Activated B cell treated with CpG ODN at 0.5 μM for 24 hours (primary cell): Measurements from ENCODE around the gene TMEM255A. TPM values are rescaled to one million over a fixed set of nuclear protein-coding genes. Genes with fewer than 3 reads are reported as not detected.

Experiments
- ATAC-seq: fragments of 200-7000 bp; cut with Tn5 transposase; one replicate; pipeline ENCODE4 v1.10.0; 2021; ENCODE audit warnings: low read depth, mild to moderate bottlenecking, moderate library complexity
- CTCF ChIA-PET: fragments of 350-600 bp; sonication (Branson Sonifier 250); formaldehyde crosslinking; loops from one replicate; lab custom pipeline; 2021; ENCODE audit warnings: antibody characterized with exemption; lab: Charles Lee
- POLR2A ChIA-PET: fragments of 350-600 bp; sonication (Branson Sonifier 250); formaldehyde crosslinking; loops from one replicate; lab custom pipeline; 2021; ENCODE audit warnings: antibody characterized with exemption; lab: Charles Lee
- DNase-seq: peaks from one replicate; pipeline ENCODE4 v3.0.0; 2022
- H3K27ac Mint-ChIP-seq: one replicate; pipeline ENCODE4 v1.8.0; 2020; ENCODE audit warnings: mixed read lengths
- H3K27me3 Mint-ChIP-seq: one replicate; pipeline ENCODE4 v1.8.0; 2021; ENCODE audit warnings: mixed read lengths
- H3K36me3 Mint-ChIP-seq: one replicate; pipeline ENCODE4 v1.8.0; 2021; ENCODE audit warnings: low read depth, mixed read lengths
- H3K4me1 Mint-ChIP-seq: one replicate; pipeline ENCODE4 v1.8.0; 2021; ENCODE audit warnings: mixed read lengths
- H3K4me3 Mint-ChIP-seq: one replicate; pipeline ENCODE4 v1.8.0; 2020; ENCODE audit warnings: mild to moderate bottlenecking, mixed read lengths
- H3K9me3 Mint-ChIP-seq: one replicate; pipeline ENCODE4 v1.8.0; 2020; ENCODE audit warnings: mixed read lengths
- CTCF ChIP-seq: fragments of 200-600 bp; IDR thresholded peaks from one replicate; pipeline ENCODE4 v1.8.0; 2022; ENCODE audit warnings: antibody characterized with exemption, mild to moderate bottlenecking
- intact Hi-C: fragments of 100-400 bp; cut with micrococcal nuclease; formaldehyde crosslinking; loops from one replicate; pipeline ENCODE4 v1.15.1; 2024
- total RNA-seq: library from RNA; stranded (reverse); gene quantifications from 2 replicates; pipeline ENCODE4 v1.2.3, GENCODE V29; 2022

Gene TMEM255A
- total RNA-seq, 1 donor from 2014 or later: 0.18 TPM

GRCh38 chrX:120297923-120298322 is 13.3 kb downstream of the TMEM255A start:
- no peaks in the 10 kb centered on the region for H3K36me3 Mint-ChIP-seq
- H3K27me3 Mint-ChIP-seq: no peaks in the 10 kb centered on the region
- no peaks in the 10 kb centered on the region for H3K9me3 Mint-ChIP-seq
- intact Hi-C loops: no loop called here
- H3K27ac Mint-ChIP-seq: no peak overlapping the region
- POLR2A ChIA-PET: no interaction called here
- no peak for TF ChIP-seq CTCF
- CTCF ChIA-PET: no interaction called here
- no peak overlapping the region for H3K4me3 Mint-ChIP-seq
- peaks cover 29% of the 10 kb centered on the region for H3K4me1 Mint-ChIP-seq
- ATAC-seq: no peak
- no peak for DNase-seq

- Mint-ChIP-seq H3K27me3 (no peaks in the 10 kb centered on the region), H3K27ac (no peak overlapping the region), H3K4me3 (no peak overlapping the region), H3K4me1 (peaks cover 13% of the 10 kb centered on the region), H3K36me3 (no peaks in the 10 kb centered on the region), H3K9me3 (no peaks in the 10 kb centered on the region)
- CTCF ChIA-PET: interaction anchor here (0.7 kb wide), 1 partner anchor 15 kb away, joined by 3 read pairs; no protein-coding TSS in a partner anchor
- no peak for TF ChIP-seq CTCF
- POLR2A ChIA-PET: interaction anchor here (0.6 kb wide), 1 partner anchor 21 kb away, joined by 4 read pairs; no protein-coding TSS in a partner anchor
- ATAC-seq (no peak), DNase-seq (no peak)
- intact Hi-C loops: no loop called here
These were observed 16.6 kb downstream of the TMEM255A start for GRCh38 chrX:120294651-120295050.

GRCh38 chrX:120293015-120293414 is 18.2 kb downstream of the TMEM255A start:
- Mint-ChIP-seq H3K4me1 (peaks cover 13% of the 10 kb centered on the region), H3K36me3 (no peaks in the 10 kb centered on the region), H3K27ac (no peak overlapping the region), H3K27me3 (no peaks in the 10 kb centered on the region), H3K9me3 (no peaks in the 10 kb centered on the region), H3K4me3 (no peak overlapping the region)
- intact Hi-C loops: no loop called here
- TF ChIP-seq CTCF: no peak
- CTCF ChIA-PET: no interaction called here
- ATAC-seq (no peak), DNase-seq (no peak)
- POLR2A ChIA-PET: interaction anchor here (0.6 to 1.2 kb wide), 2 partner anchors 18 to 42 kb away, joined by 3 to 4 read pairs; partner anchors contain the start of gene ZBTB33

GRCh38 chrX:120291211-120291610 is 20.1 kb downstream of the TMEM255A start:
- DNase-seq: no peak
- no peak for TF ChIP-seq CTCF
- POLR2A ChIA-PET: no interaction called here
- Mint-ChIP-seq H3K36me3 (no peaks in the 10 kb centered on the region), H3K27me3 (no peaks in the 10 kb centered on the region), H3K27ac (no peak overlapping the region), H3K9me3 (no peaks in the 10 kb centered on the region), H3K4me1 (peaks cover 24% of the 10 kb centered on the region), H3K4me3 (no peak overlapping the region)
- CTCF ChIA-PET: no interaction called here
- intact Hi-C loops: no loop called here
- no peak for ATAC-seq

GRCh38 chrX:120290107-120290506 is 21.2 kb downstream of the TMEM255A start:
- no peak for DNase-seq
- POLR2A ChIA-PET: no interaction called here
- intact Hi-C loops: no loop called here

More at GRCh38 chrX:120290107-120290506, 21.2 kb downstream of the TMEM255A start:
- Mint-ChIP-seq H3K9me3 (no peaks in the 10 kb centered on the region), H3K27me3 (no peaks in the 10 kb centered on the region), H3K36me3 (no peaks in the 10 kb centered on the region), H3K4me3 (no peak overlapping the region), H3K4me1 (peaks cover 22% of the 10 kb centered on the region), H3K27ac (no peak overlapping the region)
- ATAC-seq: no peak
- CTCF ChIA-PET: no interaction called here
- TF ChIP-seq CTCF: no peak
